Osteoblast (primary cell): Measurements from ENCODE around the gene VGLL4. TPM values are rescaled to one million over a fixed set of nuclear protein-coding genes. Genes with fewer than 3 reads are reported as not detected.
A peak's percentile ranks its signal among the peaks of the same experiment; 100 is the strongest.

Experiments
- DNase-seq: peaks from one replicate; pipeline ENCODE4 v3.0.0; 2011; ENCODE audit warnings: low spot score, mixed read lengths; ENCODE audit not compliant: insufficient read length; ENCODE audit errors: missing footprints
- H2AFZ ChIP-seq: 2 replicates; pipeline ENCODE4 v1.6.0; 2011; ENCODE audit warnings: mild to moderate bottlenecking, low read length
- H3K27ac ChIP-seq: 2 replicates; pipeline ENCODE4 v1.5.1; 2011; ENCODE audit warnings: mild to moderate bottlenecking, low read depth, low read length, moderate library complexity
- H3K27me3 ChIP-seq: 2 replicates; pipeline ENCODE4 v1.6.0; 2012; ENCODE audit warnings: mild to moderate bottlenecking, control low read depth, inconsistent platforms, low read length, moderate library complexity; ENCODE audit not compliant: insufficient read depth
- H3K36me3 ChIP-seq: 2 replicates; pipeline ENCODE4 v1.5.1; 2011; ENCODE audit warnings: mild to moderate bottlenecking, low read length, control low read depth, moderate library complexity; ENCODE audit not compliant: insufficient read depth
- H3K4me1 ChIP-seq: 2 replicates; pipeline ENCODE4 v1.5.1; 2011; ENCODE audit warnings: mild to moderate bottlenecking, low read length, control low read depth, moderate library complexity; ENCODE audit not compliant: insufficient read depth
- H3K4me2 ChIP-seq: 2 replicates; pipeline ENCODE4 v1.6.0; 2011; ENCODE audit warnings: mild to moderate bottlenecking, low read length; ENCODE audit not compliant: insufficient read depth
- H3K4me3 ChIP-seq: fragments of 200-600 bp; sonication (generic); 3 replicates; pipeline ENCODE4 v1.5.1; 2012; ENCODE audit warnings: mild to moderate bottlenecking, low read length, inconsistent platforms; ENCODE audit not compliant: insufficient read depth
- H3K79me2 ChIP-seq: 2 replicates; pipeline ENCODE4 v1.6.0; 2012; ENCODE audit warnings: mild to moderate bottlenecking, low read length, control low read depth, inconsistent platforms; ENCODE audit not compliant: insufficient read depth
- H3K9me3 ChIP-seq: 2 replicates; pipeline ENCODE4 v1.5.1; 2011; ENCODE audit warnings: low read depth, low read length, control low read depth
- H4K20me1 ChIP-seq: 2 replicates; pipeline ENCODE4 v1.6.0; 2012; ENCODE audit warnings: mild to moderate bottlenecking, low read length, control low read depth; ENCODE audit not compliant: insufficient read depth
- total RNA-seq: library from RNA; depleted of rRNA; stranded (reverse); fragments of >200 nt; gene quantifications from 2 replicates; pipeline ENCODE4 v1.2.3, GENCODE V29; 2012
- TF ChIP-seq, protein P1 (sequence below): IDR thresholded peaks from 2 replicates; pipeline ENCODE4 v1.5.1; 2011; ENCODE audit warnings: mild to moderate bottlenecking, low read depth, low read length, moderate library complexity; ENCODE audit errors: extremely low read depth

VGLL4 gene
- total RNA-seq, 1 donor, result 68.8 TPM

DNA sequence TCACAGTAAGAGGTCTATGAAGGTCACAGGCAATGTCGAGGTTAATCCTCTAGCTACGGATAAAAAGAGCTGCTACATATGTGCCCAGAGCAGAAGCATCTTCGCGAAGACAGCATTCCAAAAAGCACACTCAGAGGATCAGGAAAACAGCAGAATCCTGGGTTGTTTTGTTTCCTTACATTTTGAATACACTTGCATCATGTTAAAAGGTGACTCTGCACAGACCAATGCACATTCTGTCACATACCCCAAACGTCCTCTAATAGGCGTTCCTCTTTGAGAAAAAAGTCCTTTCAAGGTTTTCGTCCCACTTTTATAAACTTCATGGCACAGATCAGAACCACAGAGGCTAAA, 52.7 kb downstream of the VGLL4 start:
- H4K20me1 ChIP-seq, result peaks cover 23% of the 10 kb centered on the region
- H3K27me3 ChIP-seq, result no peaks in the 10 kb centered on the region
- peak overlapping the region; percentile 90 for H3K27ac ChIP-seq
- DNase-seq, result peak; percentile 34
- no peaks in the 10 kb centered on the region for H3K9me3 ChIP-seq
- peaks cover 35% of the 10 kb centered on the region for H3K36me3 ChIP-seq
- peaks cover 93% of the 10 kb centered on the region for H3K79me2 ChIP-seq
- no peak overlapping the region for H2AFZ ChIP-seq
- no peak overlapping the region for H3K4me3 ChIP-seq
- TF ChIP-seq, protein P1, sequence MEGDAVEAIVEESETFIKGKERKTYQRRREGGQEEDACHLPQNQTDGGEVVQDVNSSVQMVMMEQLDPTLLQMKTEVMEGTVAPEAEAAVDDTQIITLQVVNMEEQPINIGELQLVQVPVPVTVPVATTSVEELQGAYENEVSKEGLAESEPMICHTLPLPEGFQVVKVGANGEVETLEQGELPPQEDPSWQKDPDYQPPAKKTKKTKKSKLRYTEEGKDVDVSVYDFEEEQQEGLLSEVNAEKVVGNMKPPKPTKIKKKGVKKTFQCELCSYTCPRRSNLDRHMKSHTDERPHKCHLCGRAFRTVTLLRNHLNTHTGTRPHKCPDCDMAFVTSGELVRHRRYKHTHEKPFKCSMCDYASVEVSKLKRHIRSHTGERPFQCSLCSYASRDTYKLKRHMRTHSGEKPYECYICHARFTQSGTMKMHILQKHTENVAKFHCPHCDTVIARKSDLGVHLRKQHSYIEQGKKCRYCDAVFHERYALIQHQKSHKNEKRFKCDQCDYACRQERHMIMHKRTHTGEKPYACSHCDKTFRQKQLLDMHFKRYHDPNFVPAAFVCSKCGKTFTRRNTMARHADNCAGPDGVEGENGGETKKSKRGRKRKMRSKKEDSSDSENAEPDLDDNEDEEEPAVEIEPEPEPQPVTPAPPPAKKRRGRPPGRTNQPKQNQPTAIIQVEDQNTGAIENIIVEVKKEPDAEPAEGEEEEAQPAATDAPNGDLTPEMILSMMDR, result no peak
- H3K4me2 ChIP-seq, result peak overlapping the region; percentile 56
- peaks cover 52% of the 10 kb centered on the region for H3K4me1 ChIP-seq

DNA sequence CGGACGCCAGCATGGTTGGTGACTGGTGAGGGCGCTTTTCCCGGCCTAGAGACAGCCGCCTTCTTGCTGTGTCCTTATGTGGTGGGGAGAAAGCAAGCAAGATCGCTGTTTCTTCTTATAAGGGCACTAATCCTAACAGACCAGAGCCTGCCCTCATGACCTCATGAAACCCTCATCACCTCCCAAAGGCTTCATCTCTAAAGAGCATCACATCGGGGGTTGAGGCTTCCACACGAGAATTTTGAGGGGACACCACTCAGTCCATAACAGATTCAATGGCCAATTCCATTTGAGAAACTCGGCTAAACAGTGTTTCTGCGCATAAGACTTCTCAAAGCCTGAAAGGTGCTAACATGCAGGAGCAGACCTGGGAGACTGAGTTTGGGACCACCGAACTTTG, 54.0 kb downstream of the VGLL4 start:
- TF ChIP-seq, protein P1, result no peak
- Histone ChIP-seq H2AFZ (no peak overlapping the region), H3K27ac (peak overlapping the region; percentile 90), H3K27me3 (no peaks in the 10 kb centered on the region), H4K20me1 (peaks cover 23% of the 10 kb centered on the region), H3K79me2 (peaks cover 99% of the 10 kb centered on the region), H3K4me1 (peaks cover 58% of the 10 kb centered on the region), H3K4me3 (no peak overlapping the region), H3K9me3 (no peaks in the 10 kb centered on the region), H3K4me2 (no peak overlapping the region), H3K36me3 (peaks cover 35% of the 10 kb centered on the region)
- DNase-seq, result no peak

DNA sequence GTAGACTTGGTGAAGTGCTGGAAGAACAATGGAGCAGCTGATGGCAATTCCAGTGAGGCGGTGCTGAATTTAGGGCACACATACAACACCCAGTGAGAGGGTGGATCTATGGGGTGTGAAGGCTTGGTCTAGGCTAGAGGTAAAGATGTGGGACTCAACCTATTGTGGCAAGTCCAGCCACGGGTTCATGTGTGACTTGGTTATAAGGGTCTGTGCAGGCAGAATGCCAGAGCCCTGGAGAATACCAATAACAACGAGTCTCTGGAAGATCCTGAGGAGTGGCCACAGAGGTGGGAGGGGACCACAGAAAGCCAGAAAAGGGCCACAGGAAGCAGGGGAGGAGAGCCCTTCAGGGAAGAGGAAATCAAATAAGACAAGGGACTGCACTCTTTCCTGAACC, 55.0 kb downstream of the VGLL4 start:
- Histone ChIP-seq H3K4me1 (peaks cover 63% of the 10 kb centered on the region), H2AFZ (no peak overlapping the region), H3K79me2 (peaks cover 99% of the 10 kb centered on the region), H3K9me3 (no peaks in the 10 kb centered on the region), H3K27me3 (no peaks in the 10 kb centered on the region), H4K20me1 (peaks cover 24% of the 10 kb centered on the region), H3K27ac (peak overlapping the region; percentile 43), H3K36me3 (peaks cover 27% of the 10 kb centered on the region), H3K4me3 (no peak overlapping the region), H3K4me2 (no peak overlapping the region)
- TF ChIP-seq, protein P1, result no peak
- DNase-seq, result no peak

DNA sequence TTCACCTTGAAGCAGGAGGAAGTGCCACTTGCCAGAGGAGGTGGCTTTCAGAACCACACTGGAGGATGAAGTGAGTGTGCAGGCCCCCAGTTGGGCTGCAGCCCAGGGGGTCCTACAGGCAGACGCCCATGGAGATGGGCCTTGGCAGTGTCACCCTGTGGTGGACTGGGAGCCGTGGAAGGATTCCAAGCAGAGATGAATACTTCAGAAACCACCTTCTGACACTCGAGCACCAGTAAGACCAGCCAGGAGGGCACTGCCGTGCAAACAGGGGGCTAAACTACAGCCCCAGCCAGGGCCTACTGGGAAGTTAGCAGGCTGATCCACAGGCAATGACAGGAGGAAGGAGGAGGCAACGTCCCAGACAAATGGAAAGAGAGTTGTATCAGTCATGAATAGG, 55.4 kb downstream of the VGLL4 start:
- H3K27ac ChIP-seq, result peak overlapping the region; percentile 43
- H3K9me3 ChIP-seq, result no peaks in the 10 kb centered on the region
- H2AFZ ChIP-seq, result no peak overlapping the region
- no peak overlapping the region for H3K4me2 ChIP-seq
- TF ChIP-seq, protein P1, result no peak
- H3K36me3 ChIP-seq, result peaks cover 24% of the 10 kb centered on the region
- H3K79me2 ChIP-seq, result peaks cover 99% of the 10 kb centered on the region
- DNase-seq, result no peak
- H3K4me3 ChIP-seq, result no peak overlapping the region
- no peaks in the 10 kb centered on the region for H3K27me3 ChIP-seq
- peaks cover 64% of the 10 kb centered on the region for H3K4me1 ChIP-seq
- H4K20me1 ChIP-seq, result peaks cover 26% of the 10 kb centered on the region
